ENCODE data around the gene MMS22L. TPM values are rescaled to one million over a fixed set of nuclear protein-coding genes. Genes with fewer than 3 reads are reported as not detected.

MMS22L gene
- total RNA-seq, 1 donor from 2014 or later: 8.5 TPM

- no peaks in the 10 kb centered on the region for H3K9me3 Mint-ChIP-seq (ENCODE audit: unreplicated experiment)
- no peak for TF ChIP-seq CTCF (IDR thresholded peaks at IDR 0.05)
- no peak for DNase-seq (ENCODE audit: extremely low spot score, unreplicated experiment)
- no peak overlapping the region for H3K27ac Mint-ChIP-seq (ENCODE audit: unreplicated experiment)
- H3K4me1 Mint-ChIP-seq (ENCODE audit: unreplicated experiment): no peaks in the 10 kb centered on the region
- H3K4me3 Mint-ChIP-seq (ENCODE audit: unreplicated experiment): no peak overlapping the region
- H3K27me3 Mint-ChIP-seq (ENCODE audit: unreplicated experiment): no peaks in the 10 kb centered on the region
- H3K36me3 Mint-ChIP-seq (ENCODE audit: unreplicated experiment): no peaks in the 10 kb centered on the region
Measured at GRCh38 chr6:97138581-97138980, 144.4 kb downstream of the MMS22L start.

- TF ChIP-seq CTCF (IDR thresholded peaks at IDR 0.05): no peak
Measured at GRCh38 chr6:97136626-97137358, 146.2 kb downstream of the MMS22L start.

GRCh38 chr6:97133067-97133466, 149.9 kb downstream of the MMS22L start:
- TF ChIP-seq CTCF (IDR thresholded peaks at IDR 0.05): no peak
- DNase-seq (ENCODE audit: extremely low spot score, unreplicated experiment): no peak
- Mint-ChIP-seq H3K27me3 (ENCODE audit: unreplicated experiment) (no peaks in the 10 kb centered on the region), H3K4me3 (ENCODE audit: unreplicated experiment) (no peak overlapping the region), H3K4me1 (ENCODE audit: unreplicated experiment) (no peaks in the 10 kb centered on the region), H3K9me3 (ENCODE audit: unreplicated experiment) (no peaks in the 10 kb centered on the region), H3K27ac (ENCODE audit: unreplicated experiment) (no peak overlapping the region), H3K36me3 (ENCODE audit: unreplicated experiment) (no peaks in the 10 kb centered on the region)

More at GRCh38 chr6:97136626-97137358, 146.2 kb downstream of the MMS22L start:
- H3K4me1 Mint-ChIP-seq (ENCODE audit: unreplicated experiment): no peaks in the 10 kb centered on the region
- H3K4me3 Mint-ChIP-seq (ENCODE audit: unreplicated experiment): no peak overlapping the region
- H3K36me3 Mint-ChIP-seq (ENCODE audit: unreplicated experiment): no peaks in the 10 kb centered on the region
- DNase-seq (ENCODE audit: extremely low spot score, unreplicated experiment): no peak
- no peaks in the 10 kb centered on the region for H3K27me3 Mint-ChIP-seq (ENCODE audit: unreplicated experiment)
- H3K9me3 Mint-ChIP-seq (ENCODE audit: unreplicated experiment): no peaks in the 10 kb centered on the region
- H3K27ac Mint-ChIP-seq (ENCODE audit: unreplicated experiment): no peak overlapping the region

GRCh38 chr6:97129106-97129505, 153.9 kb downstream of the MMS22L start:
- no peaks in the 10 kb centered on the region for H3K4me1 Mint-ChIP-seq (ENCODE audit: unreplicated experiment)
- no peak overlapping the region for H3K27ac Mint-ChIP-seq (ENCODE audit: unreplicated experiment)
- H3K4me3 Mint-ChIP-seq (ENCODE audit: unreplicated experiment): no peak overlapping the region
- peaks cover 16% of the 10 kb centered on the region for H3K27me3 Mint-ChIP-seq (ENCODE audit: unreplicated experiment)
- H3K36me3 Mint-ChIP-seq (ENCODE audit: unreplicated experiment): no peaks in the 10 kb centered on the region
- DNase-seq (ENCODE audit: extremely low spot score, unreplicated experiment): no peak
- no peaks in the 10 kb centered on the region for H3K9me3 Mint-ChIP-seq (ENCODE audit: unreplicated experiment)
- TF ChIP-seq CTCF (IDR thresholded peaks at IDR 0.05): no peak

GRCh38 chr6:97128507-97128906, 154.5 kb downstream of the MMS22L start:
- H3K27ac Mint-ChIP-seq (ENCODE audit: unreplicated experiment): no peak overlapping the region
- H3K9me3 Mint-ChIP-seq (ENCODE audit: unreplicated experiment): no peaks in the 10 kb centered on the region
- H3K27me3 Mint-ChIP-seq (ENCODE audit: unreplicated experiment): peaks cover 17% of the 10 kb centered on the region
- DNase-seq (ENCODE audit: extremely low spot score, unreplicated experiment): no peak
- H3K4me3 Mint-ChIP-seq (ENCODE audit: unreplicated experiment): no peak overlapping the region
- H3K4me1 Mint-ChIP-seq (ENCODE audit: unreplicated experiment): no peaks in the 10 kb centered on the region
- H3K36me3 Mint-ChIP-seq (ENCODE audit: unreplicated experiment): no peaks in the 10 kb centered on the region
- TF ChIP-seq CTCF (IDR thresholded peaks at IDR 0.05): no peak

Data from osteocyte (in vitro differentiated cells).